ENCODE results near the gene PLEKHG5.

DNA sequence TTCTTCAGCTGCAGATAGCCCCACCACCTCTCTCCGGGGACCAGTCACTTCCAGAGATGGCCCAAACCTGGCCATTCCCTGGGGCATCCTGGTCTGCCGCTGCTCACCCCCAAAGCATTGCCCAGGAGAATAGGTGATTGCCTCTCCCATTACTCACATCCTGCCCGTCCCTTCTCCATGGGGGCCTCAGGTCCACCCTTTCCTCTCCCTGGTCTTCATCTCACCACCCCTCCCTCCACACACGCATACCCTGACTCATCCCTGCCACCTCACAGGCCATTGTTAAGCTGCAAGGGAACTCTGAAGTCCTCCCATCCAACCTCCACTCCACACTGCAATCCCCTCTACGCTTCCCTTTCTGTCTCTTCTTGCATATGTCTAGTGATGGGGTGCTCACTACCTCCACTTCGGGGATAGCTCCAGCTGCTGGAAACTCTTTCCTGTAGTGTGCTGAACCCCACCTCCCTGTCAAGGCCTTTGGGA is at the start of gene PLEKHG5:
- TF ChIP-seq CTCF (IDR thresholded peaks at IDR 0.05) (no peak), POLR2A (IDR thresholded peaks at IDR 0.05) (no peak)

Data from lower leg skin (tissue), 3 donors.